SHP77 treated with DMSO at 0.1 percent for 48 hours (cell line): Measurements from ENCODE around the gene KIF3A.

Source experiments
- DNase-seq: peaks from one replicate; lab custom pipeline; 2025; lab: John Stamatoyannopoulos, UW

KIF3A gene

GRCh38 chr5:132677682-132678400 lies 59.5 kb downstream of the KIF3A start:
- DNase-seq = no peak

GRCh38 chr5:132677191-132677590 lies 60.2 kb downstream of the KIF3A start:
- peak; percentile 15 for DNase-seq

- DNase-seq = no peak
These were observed 61.2 kb downstream of the KIF3A start for GRCh38 chr5:132675936-132676689.

- no peak for DNase-seq
These were observed 62.5 kb downstream of the KIF3A start for GRCh38 chr5:132674671-132675506.

GRCh38 chr5:132673939-132674630 lies 63.3 kb downstream of the KIF3A start, which contains the start of gene IL4:
IL4 (plus strand) TSS chr5:132673989; CDS start chr5:132674051, 62 bp downstream.
- no peak for DNase-seq

GRCh38 chr5:132673488-132673887 lies 63.9 kb downstream of the KIF3A start:
- no peak for DNase-seq

- DNase-seq = no peak
These were observed 66.3 kb downstream of the KIF3A start for GRCh38 chr5:132671000-132671399.

GRCh38 chr5:132669966-132670882 lies 67.1 kb downstream of the KIF3A start:
- no peak for DNase-seq

GRCh38 chr5:132669455-132669820 lies 67.9 kb downstream of the KIF3A start:
- no peak for DNase-seq

- no peak for DNase-seq
These were observed 68.5 kb downstream of the KIF3A start for GRCh38 chr5:132668706-132669454.

- DNase-seq = no peak
These were observed 69.3 kb downstream of the KIF3A start for GRCh38 chr5:132667761-132668705.

- DNase-seq = no peak
These were observed 70.0 kb downstream of the KIF3A start for GRCh38 chr5:132667309-132667708.

- DNase-seq = no peak
These were observed 70.8 kb downstream of the KIF3A start for GRCh38 chr5:132666310-132667123.

- DNase-seq = no peak
These were observed 71.7 kb downstream of the KIF3A start for GRCh38 chr5:132665574-132666080.

- no peak for DNase-seq
These were observed 72.6 kb downstream of the KIF3A start for GRCh38 chr5:132664696-132665209.

GRCh38 chr5:132663771-132664695 lies 73.3 kb downstream of the KIF3A start:
- no peak for DNase-seq
